ENCODE measurements around the gene GALNT16. TPM values are rescaled to one million over a fixed set of nuclear protein-coding genes. Genes with fewer than 3 reads are reported as not detected.

The GALNT16 gene
- total RNA-seq, 4 donors from 2014 or later: 8.3 to 11.7 (median 10.7) TPM

GRCh38 chr14:69374235-69374634 lies 114.3 kb downstream of the GALNT16 start:
- H3K36me3 ChIP-seq: peaks cover 0 to 46% (median 5%) of the 10 kb centered on the region in 3 donors
- H3K4me3 ChIP-seq: no peak overlapping the region
- H3K27ac ChIP-seq: no peak overlapping the region
- no peaks in the 10 kb centered on the region for H3K9me3 ChIP-seq
- TF ChIP-seq EP300 (IDR thresholded peaks at IDR 0.05) (no peak), POLR2A (IDR thresholded peaks at IDR 0.05) (no peak), CTCF (IDR thresholded peaks at IDR 0.05) (no peak)
- H3K27me3 ChIP-seq: no peaks in the 10 kb centered on the region
- no peak for DNase-seq (ENCODE audit: low spot score in 2 of 2)
- peaks cover 0 to 4% (median 0%) of the 10 kb centered on the region in 4 donors for H3K4me1 ChIP-seq

- peaks cover 0 to 4% (median 0%) of the 10 kb centered on the region in 4 donors for H3K4me1 ChIP-seq
- peaks cover 0 to 56% (median 5%) of the 10 kb centered on the region in 3 donors for H3K36me3 ChIP-seq
- H3K27ac ChIP-seq: no peak overlapping the region
- no peaks in the 10 kb centered on the region for H3K9me3 ChIP-seq
- no peak for DNase-seq (ENCODE audit: low spot score in 2 of 2)
- no peak overlapping the region for H3K4me3 ChIP-seq
- H3K27me3 ChIP-seq: no peaks in the 10 kb centered on the region
- WGBS, 2 donors: 81 to 96% methylated on average over 3 of the region's 3 CpGs
- TF ChIP-seq EP300 (IDR thresholded peaks at IDR 0.05) (no peak), POLR2A (IDR thresholded peaks at IDR 0.05) (no peak), CTCF (IDR thresholded peaks at IDR 0.05) (no peak)
Measured at GRCh38 chr14:69375182-69375581, 115.2 kb downstream of the GALNT16 start.

GRCh38 chr14:69375722-69376121 lies 115.8 kb downstream of the GALNT16 start:
- peaks cover 0 to 60% (median 5%) of the 10 kb centered on the region in 3 donors for H3K36me3 ChIP-seq
- DNase-seq (ENCODE audit: low spot score in 2 of 2): no peak

GRCh38 chr14:69376439-69376838 lies 116.5 kb downstream of the GALNT16 start:
- DNase-seq (ENCODE audit: low spot score in 2 of 2): no peak
- Histone ChIP-seq H3K4me1 (peaks cover 0 to 8% (median 0%) of the 10 kb centered on the region in 4 donors), H3K27me3 (no peaks in the 10 kb centered on the region), H3K27ac (no peak overlapping the region), H3K9me3 (no peaks in the 10 kb centered on the region), H3K4me3 (no peak overlapping the region), H3K36me3 (peaks cover 0 to 65% (median 5%) of the 10 kb centered on the region in 3 donors)
- TF ChIP-seq CTCF (IDR thresholded peaks at IDR 0.05): no peak
- TF ChIP-seq EP300 (IDR thresholded peaks at IDR 0.05): no peak
- TF ChIP-seq POLR2A (IDR thresholded peaks at IDR 0.05): no peak

More at GRCh38 chr14:69375722-69376121, 115.8 kb downstream of the GALNT16 start:
- WGBS, 2 donors: 93 to 99% methylated on average over 5 of the region's 5 CpGs
- TF ChIP-seq CTCF (IDR thresholded peaks at IDR 0.05) (no peak), EP300 (IDR thresholded peaks at IDR 0.05) (no peak), POLR2A (IDR thresholded peaks at IDR 0.05) (no peak)
- H3K27me3 ChIP-seq: no peaks in the 10 kb centered on the region
- no peaks in the 10 kb centered on the region for H3K9me3 ChIP-seq
- peaks cover 0 to 4% (median 0%) of the 10 kb centered on the region in 4 donors for H3K4me1 ChIP-seq
- H3K4me3 ChIP-seq: no peak overlapping the region
- no peak overlapping the region for H3K27ac ChIP-seq

- Histone ChIP-seq H3K4me1 (peaks cover 0 to 8% (median 0%) of the 10 kb centered on the region in 4 donors), H3K36me3 (peaks cover 0 to 55% (median 5%) of the 10 kb centered on the region in 3 donors), H3K9me3 (no peaks in the 10 kb centered on the region), H3K4me3 (no peak overlapping the region), H3K27me3 (no peaks in the 10 kb centered on the region), H3K27ac (no peak overlapping the region)
- WGBS, 2 donors: 93 to 94% methylated on average over 2 of the region's 2 CpGs
- no peak for DNase-seq (ENCODE audit: low spot score in 2 of 2)
- TF ChIP-seq EP300 (IDR thresholded peaks at IDR 0.05) (no peak), POLR2A (IDR thresholded peaks at IDR 0.05) (no peak), CTCF (IDR thresholded peaks at IDR 0.05) (no peak)
Measured at GRCh38 chr14:69378274-69378673, 118.3 kb downstream of the GALNT16 start.

Measured in tibial nerve (tissue), 4 donors.